Memory B cell (primary cell): Measurements from ENCODE around the gene RHPN2.

Experiments used
- ATAC-seq: fragments of 150-1000 bp; cut with Tn5 transposase; 2 replicates; pipeline ENCODE4 v1.10.0; 2021; ENCODE audit warnings: low read depth, mild to moderate bottlenecking, moderate library complexity
- DNase-seq, 2 donors: peaks; one replicate each; pipeline ENCODE4 v3.0.0; 2022; ENCODE audit warnings: low spot score in 2 of 2
- H3K27ac Mint-ChIP-seq: one replicate; pipeline ENCODE4 v1.8.0; 2022; ENCODE audit warnings: mild to moderate bottlenecking, moderate library complexity, mixed read lengths
- H3K27me3 Mint-ChIP-seq: one replicate; pipeline ENCODE4 v1.8.0; 2022; ENCODE audit warnings: mixed read lengths
- H3K36me3 Mint-ChIP-seq: one replicate; pipeline ENCODE4 v1.8.0; 2022; ENCODE audit warnings: mild to moderate bottlenecking, mixed read lengths
- H3K4me1 Mint-ChIP-seq: one replicate; pipeline ENCODE4 v1.8.0; 2022; ENCODE audit warnings: mixed read lengths
- H3K4me3 Mint-ChIP-seq: one replicate; pipeline ENCODE4 v1.8.0; 2022; ENCODE audit warnings: mild to moderate bottlenecking, moderate library complexity, mixed read lengths
- H3K9me3 Mint-ChIP-seq: one replicate; pipeline ENCODE4 v1.8.0; 2022; ENCODE audit warnings: mixed read lengths

Gene RHPN2

GRCh38 chr19:33086955-33087354, 22.3 kb upstream of the RHPN2 start:
- no peak overlapping the region for H3K4me3 Mint-ChIP-seq
- no peaks in the 10 kb centered on the region for H3K27me3 Mint-ChIP-seq
- H3K9me3 Mint-ChIP-seq: no peaks in the 10 kb centered on the region
- H3K27ac Mint-ChIP-seq: no peak overlapping the region
- H3K36me3 Mint-ChIP-seq: peaks cover 12% of the 10 kb centered on the region
- ATAC-seq (no peak), DNase-seq (no peak)
- H3K4me1 Mint-ChIP-seq: peaks cover 2% of the 10 kb centered on the region

DNA sequence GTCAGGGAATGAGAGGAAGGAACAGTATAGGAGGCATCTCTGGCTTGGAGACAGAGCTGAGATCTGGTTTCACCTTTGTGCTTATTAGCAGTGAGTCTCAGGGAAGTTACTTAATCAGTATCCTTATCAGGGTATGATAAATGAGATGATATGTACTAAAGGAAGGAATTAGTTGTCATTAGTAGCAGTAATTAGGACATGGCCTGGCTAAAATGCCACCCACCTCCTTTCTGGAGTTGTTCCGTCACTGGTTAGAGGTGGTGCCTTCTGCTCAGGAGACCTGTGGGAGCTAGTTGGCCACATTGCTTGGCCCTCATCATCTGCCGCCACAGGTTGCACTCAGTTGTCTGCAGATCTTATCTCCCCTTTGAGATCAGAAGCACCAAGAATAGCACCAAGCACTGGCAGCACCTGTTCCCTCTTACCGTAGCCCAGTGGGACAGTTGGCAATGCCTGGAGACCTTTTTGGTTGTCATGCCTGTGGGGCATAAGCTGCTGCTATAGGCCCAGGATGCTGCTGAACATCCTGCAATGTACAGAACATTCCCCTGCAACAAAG, 21.0 kb upstream of the RHPN2 start:
- H3K36me3 Mint-ChIP-seq: peaks cover 7% of the 10 kb centered on the region
- peaks cover 13% of the 10 kb centered on the region for H3K4me1 Mint-ChIP-seq
- H3K4me3 Mint-ChIP-seq: no peak overlapping the region
- no peak for DNase-seq
- no peaks in the 10 kb centered on the region for H3K27me3 Mint-ChIP-seq
- no peak for ATAC-seq
- no peak overlapping the region for H3K27ac Mint-ChIP-seq
- H3K9me3 Mint-ChIP-seq: no peaks in the 10 kb centered on the region

- Mint-ChIP-seq H3K27me3 (no peaks in the 10 kb centered on the region), H3K9me3 (no peaks in the 10 kb centered on the region), H3K4me1 (peaks cover 13% of the 10 kb centered on the region), H3K27ac (peak within 1 kb of the TSS; percentile 91), H3K4me3 (peak within 1 kb of the TSS; percentile 92), H3K36me3 (no peaks in the 10 kb centered on the region)
- peak; percentile 73 to 82 for DNase-seq
- peak; percentile 96 for ATAC-seq
Measured at GRCh38 chr19:33080761-33081681, 16.3 kb upstream of the RHPN2 start, which contains the start of gene GPATCH1. GPATCH1 (plus strand) TSS chr19:33081181; CDS start chr19:33081194, 13 bp downstream.

DNA sequence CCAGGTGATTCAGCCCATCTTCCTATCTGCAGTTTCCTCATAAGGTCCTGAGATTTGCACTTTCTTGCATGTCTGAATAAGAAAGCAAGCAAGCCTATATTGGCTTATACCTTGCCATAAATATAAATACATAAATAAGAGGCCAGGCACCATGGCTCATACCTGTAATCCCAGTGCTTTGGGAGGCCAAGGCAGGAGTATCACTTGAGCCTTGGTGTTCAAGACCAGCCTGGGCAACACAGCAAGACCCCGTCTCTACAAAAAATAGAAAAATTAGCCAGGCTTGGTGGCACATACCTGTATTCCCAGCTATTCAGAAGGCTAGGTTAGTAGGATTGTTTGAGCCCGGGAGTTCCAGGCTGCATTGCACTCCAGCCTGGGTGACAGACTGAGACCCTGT, 10.8 kb upstream of the RHPN2 start:
- no peak overlapping the region for H3K4me3 Mint-ChIP-seq
- DNase-seq: no peak
- no peak for ATAC-seq
- no peaks in the 10 kb centered on the region for H3K36me3 Mint-ChIP-seq
- no peaks in the 10 kb centered on the region for H3K9me3 Mint-ChIP-seq
- no peaks in the 10 kb centered on the region for H3K4me1 Mint-ChIP-seq
- no peaks in the 10 kb centered on the region for H3K27me3 Mint-ChIP-seq
- no peak overlapping the region for H3K27ac Mint-ChIP-seq

- Mint-ChIP-seq H3K27ac (no peak overlapping the region), H3K4me1 (no peaks in the 10 kb centered on the region), H3K4me3 (no peak overlapping the region), H3K36me3 (no peaks in the 10 kb centered on the region), H3K27me3 (no peaks in the 10 kb centered on the region), H3K9me3 (no peaks in the 10 kb centered on the region)
- DNase-seq (no peak), ATAC-seq (no peak)
Measured at GRCh38 chr19:33071887-33072286, 7.2 kb upstream of the RHPN2 start.

GRCh38 chr19:33067121-33067520, 2.4 kb upstream of the RHPN2 start:
- H3K4me1 Mint-ChIP-seq: peaks cover 5% of the 10 kb centered on the region
- peaks cover 4% of the 10 kb centered on the region for H3K27me3 Mint-ChIP-seq
- H3K9me3 Mint-ChIP-seq: no peaks in the 10 kb centered on the region
- ATAC-seq (no peak), DNase-seq (no peak)
- H3K27ac Mint-ChIP-seq: no peak overlapping the region
- no peak overlapping the region for H3K4me3 Mint-ChIP-seq
- H3K36me3 Mint-ChIP-seq: no peaks in the 10 kb centered on the region

DNA sequence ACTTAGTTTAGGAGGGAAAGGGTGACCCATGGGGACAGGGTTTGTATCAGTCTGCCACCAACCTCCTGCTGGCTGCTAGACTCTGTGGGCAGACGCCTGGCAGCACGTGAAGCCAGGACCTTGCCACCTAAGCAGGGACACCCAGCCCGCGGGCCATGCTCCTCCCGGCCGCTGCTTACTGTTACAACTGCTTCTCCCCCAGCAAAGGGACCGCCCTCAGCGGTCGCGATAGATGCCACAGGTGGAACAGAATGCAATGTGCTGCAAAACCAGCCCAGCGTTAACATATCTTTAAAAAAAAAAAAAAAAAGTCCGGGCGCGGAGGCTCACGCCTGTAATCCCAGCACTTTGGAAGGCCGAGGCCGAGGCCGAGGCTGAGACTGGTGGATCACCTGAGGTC, 1.9 kb upstream of the RHPN2 start:
- no peaks in the 10 kb centered on the region for H3K36me3 Mint-ChIP-seq
- no peak for DNase-seq
- peak overlapping the region; percentile 62 for H3K4me3 Mint-ChIP-seq
- H3K27me3 Mint-ChIP-seq: peaks cover 4% of the 10 kb centered on the region
- H3K9me3 Mint-ChIP-seq: no peaks in the 10 kb centered on the region
- no peak for ATAC-seq
- H3K4me1 Mint-ChIP-seq: peaks cover 5% of the 10 kb centered on the region
- H3K27ac Mint-ChIP-seq: no peak overlapping the region

GRCh38 chr19:33064458-33064791, 263 bp downstream of the RHPN2 start:
- Mint-ChIP-seq H3K4me3 (peak overlapping the region; percentile 79), H3K36me3 (no peaks in the 10 kb centered on the region), H3K27ac (no peak overlapping the region), H3K27me3 (peaks cover 4% of the 10 kb centered on the region), H3K9me3 (no peaks in the 10 kb centered on the region), H3K4me1 (peaks cover 8% of the 10 kb centered on the region)
- ATAC-seq (peak; percentile 70), DNase-seq (peak; percentile 15 to 31)

- H3K4me3 Mint-ChIP-seq: peak overlapping the region; percentile 79
- H3K9me3 Mint-ChIP-seq: no peaks in the 10 kb centered on the region
- H3K27me3 Mint-ChIP-seq: peaks cover 4% of the 10 kb centered on the region
- DNase-seq (peak; percentile 2 to 14), ATAC-seq (peak; percentile 28)
- H3K27ac Mint-ChIP-seq: no peak overlapping the region
- peaks cover 8% of the 10 kb centered on the region for H3K4me1 Mint-ChIP-seq
- no peaks in the 10 kb centered on the region for H3K36me3 Mint-ChIP-seq
Measured at GRCh38 chr19:33063753-33064457, 783 bp downstream of the RHPN2 start.

- Mint-ChIP-seq H3K4me3 (peak overlapping the region; percentile 79), H3K27me3 (peaks cover 4% of the 10 kb centered on the region), H3K4me1 (peaks cover 8% of the 10 kb centered on the region), H3K9me3 (no peaks in the 10 kb centered on the region), H3K36me3 (no peaks in the 10 kb centered on the region), H3K27ac (peak overlapping the region; percentile 61)
- DNase-seq: peak; percentile 15 to 25
- peak; percentile 51 for ATAC-seq
Measured at GRCh38 chr19:33063356-33063752, 1.3 kb downstream of the RHPN2 start.

- Mint-ChIP-seq H3K27ac (peak overlapping the region; percentile 61), H3K27me3 (peaks cover 4% of the 10 kb centered on the region), H3K4me1 (peaks cover 8% of the 10 kb centered on the region), H3K9me3 (no peaks in the 10 kb centered on the region), H3K36me3 (no peaks in the 10 kb centered on the region), H3K4me3 (no peak overlapping the region)
- ATAC-seq (no peak), DNase-seq (no peak)
Measured at GRCh38 chr19:33062902-33063301, 1.8 kb downstream of the RHPN2 start.

GRCh38 chr19:33060586-33060985, 4.1 kb downstream of the RHPN2 start:
- Mint-ChIP-seq H3K27me3 (peaks cover 2% of the 10 kb centered on the region), H3K4me1 (peaks cover 10% of the 10 kb centered on the region), H3K4me3 (no peak overlapping the region)

DNA sequence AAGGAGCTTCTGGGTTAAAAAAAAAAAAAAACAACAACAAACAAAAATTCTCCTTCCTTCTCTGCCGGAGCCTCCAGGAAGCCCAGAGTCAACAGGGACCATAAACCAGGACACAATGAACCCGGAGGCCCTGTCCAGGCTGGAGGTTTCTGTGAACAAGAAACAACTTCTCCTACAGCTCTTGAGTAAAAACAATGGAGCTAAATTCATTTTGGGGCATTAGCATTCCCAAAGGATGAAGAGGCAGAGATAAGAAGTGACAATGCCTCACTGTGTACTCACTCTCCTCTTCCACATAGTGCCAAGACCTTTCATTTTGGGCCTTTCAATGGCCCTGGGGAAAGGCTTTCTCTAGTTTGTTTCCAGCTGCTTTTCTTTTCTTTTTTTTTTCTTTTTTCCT, 9.0 kb downstream of the RHPN2 start:
- DNase-seq (no peak), ATAC-seq (no peak)
- H3K4me1 Mint-ChIP-seq: peaks cover 5% of the 10 kb centered on the region
- H3K27me3 Mint-ChIP-seq: no peaks in the 10 kb centered on the region
- H3K27ac Mint-ChIP-seq: no peak overlapping the region
- H3K9me3 Mint-ChIP-seq: no peaks in the 10 kb centered on the region
- H3K4me3 Mint-ChIP-seq: no peak overlapping the region
- no peaks in the 10 kb centered on the region for H3K36me3 Mint-ChIP-seq

More at GRCh38 chr19:33060586-33060985, 4.1 kb downstream of the RHPN2 start:
- no peak for DNase-seq
- no peak overlapping the region for H3K27ac Mint-ChIP-seq
- no peak for ATAC-seq
- no peaks in the 10 kb centered on the region for H3K36me3 Mint-ChIP-seq
- no peaks in the 10 kb centered on the region for H3K9me3 Mint-ChIP-seq

DNA sequence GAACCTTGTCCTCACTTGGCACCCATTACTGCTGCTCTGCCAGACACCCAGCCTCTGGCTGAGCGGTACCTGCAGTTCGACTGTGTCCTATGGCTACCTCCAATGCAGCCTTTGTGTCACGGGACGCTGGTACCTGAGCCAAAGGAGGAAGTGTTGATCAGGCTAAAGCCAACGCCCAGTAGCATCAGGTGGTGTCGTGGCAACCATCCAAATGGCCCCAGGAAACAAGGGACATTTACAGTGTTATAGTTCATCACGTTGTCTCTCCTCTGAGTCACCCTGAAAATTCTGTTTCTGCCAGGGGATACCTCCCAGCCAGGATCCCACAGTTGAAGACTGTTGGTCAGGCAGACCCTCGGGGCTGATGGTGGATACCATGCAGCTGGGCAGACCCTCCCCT, 10.1 kb downstream of the RHPN2 start:
- no peaks in the 10 kb centered on the region for H3K27me3 Mint-ChIP-seq
- ATAC-seq: no peak
- H3K36me3 Mint-ChIP-seq: peaks cover 3% of the 10 kb centered on the region
- DNase-seq: no peak
- peaks cover 4% of the 10 kb centered on the region for H3K4me1 Mint-ChIP-seq
- no peak overlapping the region for H3K4me3 Mint-ChIP-seq
- peaks cover 2% of the 10 kb centered on the region for H3K9me3 Mint-ChIP-seq
- no peak overlapping the region for H3K27ac Mint-ChIP-seq
